GM12891 (cell line): Measurements from ENCODE around the gene MBD3.

Experiments
- PAX5 ChIP-seq: IDR thresholded peaks from 2 replicates; pipeline ENCODE4 v1.6.1; 2011; ENCODE audit warnings: low read length, moderate library complexity, mild to moderate bottlenecking; ENCODE audit not compliant: insufficient read depth, severe bottlenecking
- POLR2A ChIP-seq: IDR thresholded peaks from 2 replicates; pipeline ENCODE4 v1.6.1; 2011; ENCODE audit warnings: low read depth, low read length, control low read depth
- POLR2AphosphoS5 ChIP-seq: IDR thresholded peaks from 2 replicates; pipeline ENCODE4 v1.6.1; 2011; ENCODE audit warnings: low read depth, low read length, control low read depth
- POU2F2 ChIP-seq: IDR thresholded peaks from 2 replicates; pipeline ENCODE4 v1.6.1; 2011; ENCODE audit warnings: low read depth, mild to moderate bottlenecking, control low read depth, low read length, moderate library complexity
- SPI1 ChIP-seq: IDR thresholded peaks from 2 replicates; pipeline ENCODE4 v1.6.1; 2011; ENCODE audit warnings: low read depth, low read length, control low read depth
- TAF1 ChIP-seq: IDR thresholded peaks from 2 replicates; pipeline ENCODE4 v1.6.1; 2011; ENCODE audit warnings: low read depth, low read length, control low read depth

- TF ChIP-seq PAX5 (no peak), POLR2AphosphoS5 (no peak), POLR2A (no peak), TAF1 (no peak), SPI1 (no peak), POU2F2 (no peak)
These were observed 43.2 kb downstream of the MBD3 start for GRCh38 chr19:1549332-1549945.
